Stimulated activated CD8-positive, alpha-beta memory T cell treated with anti-CD3 and anti-CD28 coated beads, Interleukin-4, amount 100 ng/mL, for 24 hours (primary cell): ENCODE data around the gene ZNF484.
"Not testable (repeated sequence)": the region's sequence is repeated elsewhere in the genome, so short reads cannot be mapped to it uniquely, and the experiment has no call there.

Experiments
- DNase-seq: peaks from one replicate; pipeline ENCODE4 v3.0.0-alpha.2; 2020; ENCODE audit warnings: low read depth

The ZNF484 gene

GRCh38 chr9:92860867-92861266 lies 17.0 kb downstream of the ZNF484 start:
- no peak for DNase-seq

DNA sequence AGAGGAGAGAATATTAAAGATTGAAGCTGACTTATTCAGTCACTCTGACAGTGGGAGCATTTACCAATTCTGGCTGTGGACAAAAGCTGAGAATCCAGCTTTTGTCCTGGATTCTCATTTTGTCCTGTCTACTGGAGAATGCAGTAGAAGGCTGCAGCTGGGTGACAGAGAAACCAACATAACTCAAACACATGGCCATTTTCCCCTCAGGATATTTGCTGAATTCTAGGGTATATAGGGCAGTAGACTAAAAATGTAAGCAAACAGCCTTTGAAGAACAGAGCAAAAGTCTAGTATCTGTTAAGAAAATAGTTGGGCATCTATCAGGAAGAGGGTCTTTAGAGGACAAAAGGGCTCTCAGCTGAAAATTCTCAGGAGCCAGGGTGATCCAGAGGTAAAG lies 20.6 kb downstream of the ZNF484 start:
- DNase-seq = no peak

DNA sequence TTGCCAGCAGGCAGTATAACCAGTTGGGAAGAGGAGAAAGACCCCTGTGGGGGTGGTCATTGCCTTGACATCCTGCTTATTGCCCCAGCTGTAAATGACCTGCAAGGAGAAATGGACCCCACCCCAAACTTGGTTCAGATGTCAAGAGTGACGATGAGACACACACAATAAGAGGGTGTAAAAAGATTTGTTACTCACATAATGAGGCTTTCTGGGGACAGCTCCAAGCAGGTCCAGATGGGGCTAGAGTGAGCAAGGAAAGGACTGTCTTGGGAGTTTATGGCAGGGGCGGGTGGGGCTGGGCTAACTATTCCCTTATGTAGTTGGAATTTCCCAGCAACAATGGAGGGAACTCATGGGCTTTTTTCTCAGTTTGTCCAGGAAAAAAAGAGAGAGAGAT lies 24.1 kb downstream of the ZNF484 start:
- DNase-seq = no peak

- DNase-seq = no peak
Measured at GRCh38 chr9:92850898-92851297, 26.9 kb downstream of the ZNF484 start.

GRCh38 chr9:92848740-92849139 lies 29.1 kb downstream of the ZNF484 start:
- DNase-seq = not testable (repeated sequence)

GRCh38 chr9:92846662-92847145 lies 31.1 kb downstream of the ZNF484 start:
- no peak for DNase-seq

DNA sequence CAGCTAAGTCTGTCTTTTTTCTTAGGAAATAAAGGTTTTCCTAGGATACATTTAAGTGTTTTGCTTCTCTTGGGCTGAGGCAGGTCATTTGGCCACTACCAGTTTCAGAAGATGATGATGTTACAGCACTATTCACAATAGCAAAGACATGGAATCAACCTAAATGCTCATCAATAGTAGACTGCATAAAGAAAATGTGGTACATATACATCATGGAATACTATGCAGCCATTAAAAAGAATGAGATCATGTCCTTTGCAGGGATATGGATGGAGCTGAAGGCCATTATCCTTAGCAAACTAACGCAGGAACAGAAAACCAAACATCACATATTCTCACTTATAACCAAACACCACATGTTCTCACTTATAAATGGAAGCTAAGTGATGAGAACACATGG lies 39.4 kb downstream of the ZNF484 start:
- not testable (repeated sequence) for DNase-seq

DNA sequence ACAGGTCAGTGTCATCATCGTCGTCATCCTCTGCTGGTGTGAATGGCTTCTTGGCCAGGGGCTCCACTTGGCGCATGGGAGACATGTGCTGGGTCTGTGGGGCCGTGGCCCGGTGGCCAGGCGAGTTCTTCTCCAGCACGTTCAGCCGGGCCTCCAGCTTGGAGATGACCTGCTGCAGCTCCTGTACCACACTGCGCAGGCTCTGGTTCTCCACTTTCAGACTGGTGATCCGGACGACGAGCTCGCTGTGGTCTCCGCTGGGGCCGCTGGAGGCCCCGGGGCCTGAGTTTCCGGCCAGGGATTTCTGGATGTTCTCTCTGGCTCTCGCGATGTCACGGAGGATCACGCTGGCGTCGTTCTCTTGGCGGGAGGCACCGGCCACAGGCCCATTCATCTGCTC lies 40.6 kb downstream of the ZNF484 start:
- no peak for DNase-seq

GRCh38 chr9:92829420-92829819 lies 48.4 kb downstream of the ZNF484 start:
- no peak for DNase-seq

DNA sequence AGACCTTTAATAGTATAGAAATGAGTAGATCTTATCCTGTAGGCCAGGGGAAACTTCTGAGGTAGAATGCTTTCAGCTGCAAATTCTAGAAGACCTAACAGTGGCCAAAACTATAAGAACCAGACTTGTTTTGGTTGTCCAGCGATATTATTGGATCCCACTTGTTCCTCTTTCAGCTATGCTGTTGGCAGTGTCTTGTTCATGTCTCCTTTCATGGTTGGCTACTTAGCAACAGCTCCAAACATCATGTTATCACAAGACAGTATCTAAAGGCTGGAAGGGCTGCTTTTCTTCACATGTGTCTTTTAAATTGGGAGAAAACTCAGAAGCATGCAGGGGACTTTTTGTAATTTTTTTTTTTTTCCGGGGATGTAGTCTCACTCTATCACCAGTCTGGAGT lies 52.8 kb downstream of the ZNF484 start:
- not testable (repeated sequence) for DNase-seq

- no peak for DNase-seq
Measured at GRCh38 chr9:92820964-92821363, 56.9 kb downstream of the ZNF484 start.

DNA sequence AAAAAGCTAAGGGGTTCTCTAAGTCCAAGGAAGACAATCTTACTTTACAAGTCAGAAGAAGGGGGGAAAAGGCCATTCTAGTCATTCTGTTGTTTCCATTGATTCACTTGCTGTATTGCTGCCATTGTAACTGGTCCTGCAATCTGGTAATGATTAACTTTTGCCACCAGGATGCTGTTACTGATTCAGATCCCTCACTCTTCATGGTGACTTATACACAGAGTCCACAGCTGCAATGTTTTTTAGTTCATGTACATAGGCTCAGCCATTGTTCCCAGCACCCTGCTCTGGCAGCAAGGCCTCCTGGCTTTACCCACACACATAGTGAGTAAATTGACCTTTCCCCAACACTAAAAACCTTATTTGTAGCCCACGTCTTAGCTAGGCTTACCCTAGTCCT lies 57.9 kb downstream of the ZNF484 start:
- DNase-seq = not testable (repeated sequence)

GRCh38 chr9:92809629-92810326 lies 68.1 kb downstream of the ZNF484 start:
- not testable (repeated sequence) for DNase-seq

- DNase-seq = peak; percentile 24
Measured at GRCh38 chr9:92808726-92809451, 68.9 kb downstream of the ZNF484 start.

- DNase-seq = no peak
Measured at GRCh38 chr9:92807757-92808725, 69.8 kb downstream of the ZNF484 start.

- no peak for DNase-seq
Measured at GRCh38 chr9:92807031-92807756, 70.6 kb downstream of the ZNF484 start.

DNA sequence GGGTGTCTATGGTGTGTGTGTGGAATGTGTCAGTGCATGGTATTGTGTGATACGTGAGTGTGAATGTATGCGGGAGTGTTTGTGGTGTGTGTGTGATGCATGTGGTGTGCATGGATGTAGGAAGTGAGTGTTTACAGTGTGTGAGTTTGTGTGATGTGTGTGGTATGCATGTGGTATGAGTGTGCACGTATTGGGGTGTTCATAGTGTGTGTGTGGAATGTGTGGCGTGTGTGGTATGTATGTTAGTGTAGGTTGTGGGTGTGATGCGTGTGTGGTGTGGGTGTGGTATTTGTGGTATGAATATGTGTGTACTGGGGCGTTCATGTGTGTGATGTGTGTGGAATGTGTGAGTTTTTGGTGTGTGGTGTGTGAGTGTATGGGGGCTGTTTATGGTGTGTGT lies 73.1 kb downstream of the ZNF484 start:
- DNase-seq = no peak

- DNase-seq = no peak
Measured at GRCh38 chr9:92798358-92798757, 79.5 kb downstream of the ZNF484 start.

DNA sequence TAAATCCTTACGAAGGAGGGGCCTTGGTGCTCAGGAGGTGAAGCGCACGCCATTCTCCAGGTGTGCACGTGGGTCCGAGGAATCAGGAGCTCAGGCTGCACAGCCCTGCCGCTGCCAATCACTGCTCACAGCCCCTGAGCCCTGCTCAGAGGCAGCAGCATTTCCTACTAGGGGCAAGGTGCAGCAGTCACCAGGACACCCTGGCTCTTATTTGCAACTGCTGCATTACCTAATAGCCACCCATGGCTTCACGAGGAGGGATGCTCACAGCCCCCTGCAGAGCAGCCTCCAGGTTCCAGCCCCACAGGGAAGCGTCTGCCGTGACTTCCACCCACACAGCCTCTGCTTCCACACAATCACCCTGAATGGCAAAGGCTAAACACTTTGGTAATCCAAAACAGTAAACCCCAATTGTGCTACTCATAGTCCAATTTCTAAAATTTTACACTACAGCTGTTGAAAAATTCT lies 81.5 kb downstream of the ZNF484 start:
- DNase-seq = not testable (repeated sequence)

GRCh38 chr9:92795598-92796336 lies 82.1 kb downstream of the ZNF484 start:
- DNase-seq = no peak
